Measurements from ENCODE around the gene NSUN5. TPM values are rescaled to one million over a fixed set of nuclear protein-coding genes. Genes with fewer than 3 reads are reported as not detected.
"Not testable (repeated sequence)": the region's sequence is repeated elsewhere in the genome, so short reads cannot be mapped to it uniquely, and the experiment has no call there.

The NSUN5 gene
- total and polyA plus RNA-seq, 11 donors: 12.0 to 39.4 (median 15.2) TPM

DNA sequence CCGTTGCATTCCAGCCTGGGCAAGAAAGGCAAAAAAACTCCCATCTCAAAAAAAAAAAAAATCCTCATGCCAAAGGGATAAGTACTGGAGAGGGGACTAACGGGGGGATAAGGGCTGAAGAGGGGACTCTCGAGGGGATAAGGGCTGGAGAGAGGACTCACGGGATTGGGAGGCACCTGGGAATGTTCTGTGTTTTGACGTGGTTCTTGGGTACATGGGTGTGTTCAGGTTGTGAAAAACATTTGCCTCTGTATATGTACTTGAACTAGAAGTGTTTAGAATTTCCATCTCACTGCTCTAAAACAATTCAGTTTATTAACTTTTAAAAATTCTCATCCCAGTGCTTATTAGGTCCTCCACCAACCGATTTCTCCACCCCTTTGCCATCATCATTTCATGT is 23.8 kb upstream of the NSUN5 start:
- intact Hi-C loops (cut with DNase I): no loop called here
- TF ChIP-seq POLR2A (IDR thresholded peaks at IDR 0.05): no peak
- TF ChIP-seq, protein P1, sequence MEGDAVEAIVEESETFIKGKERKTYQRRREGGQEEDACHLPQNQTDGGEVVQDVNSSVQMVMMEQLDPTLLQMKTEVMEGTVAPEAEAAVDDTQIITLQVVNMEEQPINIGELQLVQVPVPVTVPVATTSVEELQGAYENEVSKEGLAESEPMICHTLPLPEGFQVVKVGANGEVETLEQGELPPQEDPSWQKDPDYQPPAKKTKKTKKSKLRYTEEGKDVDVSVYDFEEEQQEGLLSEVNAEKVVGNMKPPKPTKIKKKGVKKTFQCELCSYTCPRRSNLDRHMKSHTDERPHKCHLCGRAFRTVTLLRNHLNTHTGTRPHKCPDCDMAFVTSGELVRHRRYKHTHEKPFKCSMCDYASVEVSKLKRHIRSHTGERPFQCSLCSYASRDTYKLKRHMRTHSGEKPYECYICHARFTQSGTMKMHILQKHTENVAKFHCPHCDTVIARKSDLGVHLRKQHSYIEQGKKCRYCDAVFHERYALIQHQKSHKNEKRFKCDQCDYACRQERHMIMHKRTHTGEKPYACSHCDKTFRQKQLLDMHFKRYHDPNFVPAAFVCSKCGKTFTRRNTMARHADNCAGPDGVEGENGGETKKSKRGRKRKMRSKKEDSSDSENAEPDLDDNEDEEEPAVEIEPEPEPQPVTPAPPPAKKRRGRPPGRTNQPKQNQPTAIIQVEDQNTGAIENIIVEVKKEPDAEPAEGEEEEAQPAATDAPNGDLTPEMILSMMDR (IDR thresholded peaks at IDR 0.05): no peak
- no peak overlapping the region for H3K27ac ChIP-seq
- peaks cover 0 to 21% (median 0%) of the 10 kb centered on the region in 12 donors for H3K4me1 ChIP-seq
- H3K36me3 ChIP-seq: no peaks in the 10 kb centered on the region
- no peak overlapping the region for H3K4me3 ChIP-seq
- WGBS, 4 donors: 66 to 79% (median 71%) methylated on average over 6 of the region's 6 CpGs
- ATAC-seq (no peak), DNase-seq (no peak)
- H3K9me3 ChIP-seq: no peaks in the 10 kb centered on the region
- H3K27me3 ChIP-seq: peaks cover 0 to 4% (median 0%) of the 10 kb centered on the region in 9 donors

DNA sequence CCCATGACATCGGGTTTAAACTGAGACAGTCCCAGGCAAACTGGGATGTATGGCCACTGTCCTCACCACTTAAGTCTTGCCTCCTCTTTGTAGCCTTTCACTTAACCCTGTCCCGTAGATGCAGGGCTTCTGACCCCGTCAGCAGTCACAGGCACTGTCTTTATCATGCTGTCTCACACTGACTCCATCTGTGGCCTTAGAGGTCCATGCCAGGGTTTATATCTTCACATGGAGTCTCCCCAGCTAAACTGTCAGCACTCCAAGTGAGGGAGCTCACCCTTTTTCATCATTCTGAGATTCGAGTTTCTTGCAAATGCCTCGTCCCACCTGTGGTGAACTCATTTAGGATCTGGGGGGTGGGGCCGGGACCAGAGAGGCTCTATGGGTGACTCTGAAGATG is 22.1 kb upstream of the NSUN5 start:
- intact Hi-C loops (cut with DNase I): no loop called here
- H3K27ac ChIP-seq: peak overlapping the region in 1 of 12 donors; percentile 63
- WGBS, 4 donors: 53 to 72% (median 56%) methylated on average over 6 of the region's 6 CpGs

DNA sequence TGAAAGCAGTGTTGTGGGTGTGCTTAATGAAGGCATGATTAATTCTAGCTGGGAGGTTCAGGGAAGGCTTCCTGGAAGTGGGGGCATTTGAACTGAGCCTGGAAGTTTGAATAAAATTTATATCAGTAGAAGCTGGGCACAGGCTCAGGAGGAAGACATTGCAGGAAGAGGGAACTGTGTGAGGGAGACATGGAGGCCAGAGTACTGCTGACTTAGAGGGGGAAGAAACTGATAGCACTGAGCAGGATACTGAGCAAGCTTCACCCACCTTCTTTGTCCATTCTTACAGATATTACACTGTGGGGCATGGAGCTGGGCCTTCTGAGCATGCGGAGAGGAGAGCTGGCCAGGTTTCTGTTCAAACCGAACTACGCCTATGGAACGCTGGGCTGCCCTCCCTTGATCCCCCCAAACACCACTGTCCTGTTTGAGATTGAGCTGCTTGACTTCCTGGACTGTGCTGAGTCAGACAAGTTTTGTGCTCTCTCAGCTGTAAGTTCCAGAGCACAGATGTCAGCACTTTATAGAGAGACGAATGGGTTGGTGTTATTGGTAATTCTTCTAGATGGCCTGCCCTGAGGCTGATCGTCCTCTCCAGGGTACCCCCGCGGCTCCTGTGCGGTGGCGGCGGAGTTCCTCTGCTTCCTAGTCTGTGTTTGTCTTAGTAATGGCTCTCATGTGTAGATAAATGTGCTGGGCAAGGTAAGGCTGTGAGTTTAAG is 21.4 kb upstream of the NSUN5 start:
- TF ChIP-seq POLR2A (IDR thresholded peaks at IDR 0.05): no peak
- TF ChIP-seq, protein P1 (IDR thresholded peaks at IDR 0.05): no peak
- peak overlapping the region in 1 of 12 donors; percentile 63 for H3K27ac ChIP-seq
- no peaks in the 10 kb centered on the region for H3K36me3 ChIP-seq
- H3K4me1 ChIP-seq: peaks cover 0 to 21% (median 0%) of the 10 kb centered on the region in 12 donors
- peaks cover 0 to 4% (median 0%) of the 10 kb centered on the region in 9 donors for H3K27me3 ChIP-seq
- no peak overlapping the region for H3K4me3 ChIP-seq
- peak in 3 of 4 donors; percentile 41 to 80 (median 72) for ATAC-seq
- intact Hi-C loops (cut with DNase I): no loop called here
- H3K9me3 ChIP-seq: no peaks in the 10 kb centered on the region
- WGBS, 4 donors: 24 to 51% (median 39%) methylated on average over 11 of the region's 11 CpGs
- peak in 1 of 5 donors; percentile 24 for DNase-seq

More for the DNA sequence above, 22.1 kb upstream of the NSUN5 start:
- peaks cover 0 to 4% (median 0%) of the 10 kb centered on the region in 9 donors for H3K27me3 ChIP-seq
- no peak overlapping the region for H3K4me3 ChIP-seq
- TF ChIP-seq POLR2A (IDR thresholded peaks at IDR 0.05): no peak
- TF ChIP-seq, protein P1 (IDR thresholded peaks at IDR 0.05): no peak
- DNase-seq: no peak
- ATAC-seq: no peak
- H3K4me1 ChIP-seq: peaks cover 0 to 21% (median 0%) of the 10 kb centered on the region in 12 donors
- no peaks in the 10 kb centered on the region for H3K9me3 ChIP-seq
- no peaks in the 10 kb centered on the region for H3K36me3 ChIP-seq

- Histone ChIP-seq H3K27me3 (peaks cover 0 to 4% (median 0%) of the 10 kb centered on the region in 9 donors), H3K36me3 (no peaks in the 10 kb centered on the region), H3K27ac (no peak overlapping the region), H3K4me3 (no peak overlapping the region), H3K9me3 (no peaks in the 10 kb centered on the region), H3K4me1 (peaks cover 0 to 30% (median 0%) of the 10 kb centered on the region in 12 donors)
- 91 to 98% (median 95%) methylated on average over 7 to 10 of the region's 10 CpGs for WGBS, 4 donors
- no peak for DNase-seq
- intact Hi-C loops (cut with DNase I): no loop called here
- no peak for TF ChIP-seq POLR2A (IDR thresholded peaks at IDR 0.05)
- TF ChIP-seq, protein P1 (IDR thresholded peaks at IDR 0.05): no peak
- ATAC-seq: no peak
Observed at GRCh38 chr7:73328696-73329095, 20.1 kb upstream of the NSUN5 start.

- ATAC-seq; H3K27me3 ChIP-seq; H3K9me3 ChIP-seq; intact Hi-C loops (cut with DNase I); DNase-seq; H3K27ac ChIP-seq; H3K36me3 ChIP-seq; H3K4me3 ChIP-seq: not testable (repeated sequence)
- peaks cover 0 to 32% (median 0%) of the 10 kb centered on the region in 12 donors for H3K4me1 ChIP-seq
- 90 to 94% (median 93%) methylated on average over 38 to 43 of the region's 43 CpGs for WGBS, 4 donors
Observed at GRCh38 chr7:73327922-73328321, 19.3 kb upstream of the NSUN5 start, which contains the start of the genes FKBP6 and TRIM50. Gene FKBP6 (plus strand): TSS chr7:73328161. CDS start chr7:73328429, 268 bp downstream. Gene TRIM50 (minus strand): TSS chr7:73328082. CDS start chr7:73324787, 3,295 bp downstream.

DNA sequence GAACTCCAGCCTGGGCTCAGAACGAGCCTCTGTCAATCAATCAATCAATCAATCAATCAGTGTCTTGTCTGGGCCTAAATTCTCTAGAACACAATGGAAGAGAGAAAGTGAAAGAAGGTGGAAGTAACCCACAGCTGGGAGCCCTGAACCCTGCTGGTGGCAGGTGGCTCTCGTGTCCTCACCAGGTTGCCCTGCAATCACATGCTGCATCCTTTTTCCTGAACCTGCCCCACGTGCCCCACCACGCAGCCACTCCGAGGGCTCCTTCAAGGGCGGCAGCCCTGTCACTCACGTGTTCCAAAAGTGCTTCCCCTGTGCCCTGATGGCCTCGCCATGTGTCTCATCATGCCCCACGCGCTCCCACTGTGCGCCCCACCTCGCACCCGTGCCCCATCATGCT is 18.8 kb upstream of the NSUN5 start:
- DNase-seq; H3K27me3 ChIP-seq; H3K36me3 ChIP-seq; H3K27ac ChIP-seq; ATAC-seq; H3K9me3 ChIP-seq; H3K4me3 ChIP-seq; intact Hi-C loops (cut with DNase I): not testable (repeated sequence)
- H3K4me1 ChIP-seq: peaks cover 0 to 32% (median 0%) of the 10 kb centered on the region in 12 donors
- WGBS, 4 donors: 84 to 92% (median 89%) methylated on average over 8 to 13 of the region's 13 CpGs

- ATAC-seq: not testable (repeated sequence)
Observed at GRCh38 chr7:73325424-73325823, 16.8 kb upstream of the NSUN5 start.

More at GRCh38 chr7:73325424-73325823, 16.8 kb upstream of the NSUN5 start:
- intact Hi-C loops (cut with DNase I); H3K9me3 ChIP-seq; H3K27ac ChIP-seq; H3K27me3 ChIP-seq; H3K36me3 ChIP-seq; DNase-seq; H3K4me3 ChIP-seq: not testable (repeated sequence)
- WGBS, 4 donors: 82 to 94% (median 91%) methylated on average over 5 to 6 of the region's 6 CpGs
- peaks cover 0 to 20% (median 0%) of the 10 kb centered on the region in 12 donors for H3K4me1 ChIP-seq

All from heart left ventricle (tissue), 16 donors.